OCI-LY3 (cell line): Measurements from ENCODE around the gene IZUMO4.

Experiments used
- H2AFZ ChIP-seq: fragments of 200-600, 300-600 bp; shearing (Covaris generic); 2 replicates; pipeline ENCODE4 v1.6.0; 2014; ENCODE audit warnings: antibody characterized with exemption, low read depth, low read length
- H3K27ac ChIP-seq: fragments of 200-600, 300-600 bp; sonication (generic); 2 replicates; pipeline ENCODE4 v1.5.1; 2014; ENCODE audit warnings: mild to moderate bottlenecking, low read length, moderate library complexity, mixed read lengths
- H3K27me3 ChIP-seq: fragments of 200-600, 300-600 bp; sonication (generic); 2 replicates; pipeline ENCODE4 v1.6.1; 2014; ENCODE audit warnings: low read depth, low read length, mixed read lengths
- H3K36me3 ChIP-seq: fragments of 200-600, 300-600 bp; sonication (generic); replicated peaks from 2 replicates; pipeline ENCODE3; 2014; ENCODE audit warnings: low read depth, low read length, mixed read lengths
- H3K4me1 ChIP-seq: fragments of 300-600, 200-600 bp; sonication (generic); 2 replicates; pipeline ENCODE4 v1.6.1; 2014; ENCODE audit warnings: low read length, mixed read lengths
- H3K4me2 ChIP-seq: fragments of 200-600, 300-600 bp; sonication (generic); 2 replicates; pipeline ENCODE4 v1.6.1; 2014; ENCODE audit warnings: low read length, mixed read lengths
- H3K4me3 ChIP-seq: fragments of 300-600, 200-600 bp; sonication (generic); 2 replicates; pipeline ENCODE4 v1.5.1; 2014; ENCODE audit warnings: antibody characterized with exemption, mild to moderate bottlenecking, low read length, moderate library complexity
- H3K79me2 ChIP-seq: fragments of 300-600, 200-600 bp; shearing (Covaris generic); 2 replicates; pipeline ENCODE4 v1.6.1; 2014; ENCODE audit warnings: mild to moderate bottlenecking, low read length, mixed read lengths
- H3K9ac ChIP-seq: fragments of 300-600, 200-600 bp; shearing (Covaris generic); 2 replicates; pipeline ENCODE4 v1.6.0; 2014; ENCODE audit warnings: mild to moderate bottlenecking, low read length, moderate library complexity
- H3K9me3 ChIP-seq: fragments of 200-600, 300-600 bp; shearing (Covaris generic); 2 replicates; pipeline ENCODE4 v1.6.1; 2014; ENCODE audit warnings: low read length, mixed read lengths; ENCODE audit not compliant: insufficient read depth
- H4K20me1 ChIP-seq: fragments of 200-600, 300-600 bp; sonication (generic); 2 replicates; pipeline ENCODE4 v1.6.1; 2016; ENCODE audit warnings: low read length, mixed read lengths; ENCODE audit not compliant: insufficient read depth
- CTCF ChIP-seq: fragments of 200-600, 300-600 bp; sonication (generic); IDR thresholded peaks from 2 replicates; pipeline ENCODE4 v1.5.1; 2014; ENCODE audit warnings: antibody characterized with exemption, low read length, low read depth
- EZH2phosphoT487 ChIP-seq: fragments of 200-600 bp; shearing (Covaris generic); IDR thresholded peaks from 2 replicates; pipeline ENCODE4 v1.6.1; 2018; ENCODE audit warnings: antibody characterized with exemption, mixed run types, low read depth

The IZUMO4 gene, protein sequence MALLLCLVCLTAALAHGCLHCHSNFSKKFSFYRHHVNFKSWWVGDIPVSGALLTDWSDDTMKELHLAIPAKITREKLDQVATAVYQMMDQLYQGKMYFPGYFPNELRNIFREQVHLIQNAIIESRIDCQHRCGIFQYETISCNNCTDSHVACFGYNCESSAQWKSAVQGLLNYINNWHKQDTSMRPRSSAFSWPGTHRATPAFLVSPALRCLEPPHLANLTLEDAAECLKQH

DNA sequence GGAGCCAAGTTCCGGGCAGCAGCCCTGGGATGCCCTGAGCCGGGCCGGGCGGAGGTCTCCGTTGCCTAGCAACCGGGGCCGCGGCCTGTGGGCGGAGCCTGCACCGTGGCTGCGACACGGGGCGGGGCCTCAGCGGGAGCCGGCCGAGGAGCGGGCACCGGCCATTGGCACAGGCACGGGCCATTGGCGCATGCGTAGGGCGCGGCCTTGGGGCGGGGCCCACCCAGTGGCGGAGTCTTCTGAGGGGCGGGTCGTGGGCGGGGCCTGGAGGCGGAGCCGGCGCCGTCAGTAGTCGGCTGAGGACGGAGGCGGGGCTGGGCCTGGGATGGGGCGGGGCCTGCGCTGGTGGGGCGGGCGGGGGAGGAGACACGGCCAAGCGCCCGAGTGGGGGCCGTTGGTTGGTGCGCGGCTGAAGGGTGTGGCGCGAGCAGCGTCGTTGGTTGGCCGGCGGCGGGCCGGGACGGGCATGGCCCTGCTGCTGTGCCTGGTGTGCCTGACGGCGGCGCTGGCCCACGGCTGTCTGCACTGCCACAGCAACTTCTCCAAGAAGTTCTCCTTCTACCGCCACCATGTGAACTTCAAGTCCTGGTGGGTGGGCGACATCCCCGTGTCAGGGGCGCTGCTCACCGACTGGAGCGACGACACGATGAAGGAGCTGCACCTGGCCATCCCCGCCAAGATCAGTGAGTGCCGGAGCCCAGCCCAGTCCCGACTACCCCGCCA lies at the start of gene IZUMO4:
IZUMO4 (plus strand) TSS at position 436 of the 723 bp plus-strand sequence; CDS start at position 467, 31 bp downstream.
- no peaks in the 10 kb centered on the region for H3K27me3 ChIP-seq
- no peaks in the 10 kb centered on the region for H4K20me1 ChIP-seq
- peak within 1 kb of the TSS; percentile 90 for H3K4me2 ChIP-seq
- peaks cover 49% of the 10 kb centered on the region for H3K79me2 ChIP-seq
- TF ChIP-seq CTCF (peak; percentile 51), EZH2phosphoT487 (no peak)
- peaks cover 60% of the 10 kb centered on the region for H3K36me3 ChIP-seq
- H3K4me3 ChIP-seq, result peak within 1 kb of the TSS; percentile 81
- peaks cover 43% of the 10 kb centered on the region for H3K4me1 ChIP-seq
- H2AFZ ChIP-seq, result no peak within 1 kb of the TSS; the same call in 1 of the 2 replicates
- H3K9me3 ChIP-seq, result no peaks in the 10 kb centered on the region
- peak within 1 kb of the TSS; percentile 77 for H3K9ac ChIP-seq
- H3K27ac ChIP-seq, result peak within 1 kb of the TSS; percentile 84

GRCh38 chr19:2047076-2047448 lies 49.7 kb upstream of the IZUMO4 start:
- H4K20me1 ChIP-seq, result peaks cover 84% of the 10 kb centered on the region
- H3K4me2 ChIP-seq, result peak overlapping the region; percentile 98
- H2AFZ ChIP-seq, result no peak overlapping the region
- H3K36me3 ChIP-seq, result peaks cover 73% of the 10 kb centered on the region
- H3K4me3 ChIP-seq, result peak overlapping the region; percentile 91; the same call in 1 of the 2 replicates
- H3K27me3 ChIP-seq, result no peaks in the 10 kb centered on the region
- peak overlapping the region; percentile 86 for H3K27ac ChIP-seq
- no peak for TF ChIP-seq EZH2phosphoT487
- TF ChIP-seq CTCF, result peak; percentile 46
- H3K4me1 ChIP-seq, result peaks cover 77% of the 10 kb centered on the region
- H3K9me3 ChIP-seq, result no peaks in the 10 kb centered on the region
- peak overlapping the region; percentile 96; the same call in 1 of the 2 replicates for H3K9ac ChIP-seq
- H3K79me2 ChIP-seq, result peaks cover 86% of the 10 kb centered on the region

DNA sequence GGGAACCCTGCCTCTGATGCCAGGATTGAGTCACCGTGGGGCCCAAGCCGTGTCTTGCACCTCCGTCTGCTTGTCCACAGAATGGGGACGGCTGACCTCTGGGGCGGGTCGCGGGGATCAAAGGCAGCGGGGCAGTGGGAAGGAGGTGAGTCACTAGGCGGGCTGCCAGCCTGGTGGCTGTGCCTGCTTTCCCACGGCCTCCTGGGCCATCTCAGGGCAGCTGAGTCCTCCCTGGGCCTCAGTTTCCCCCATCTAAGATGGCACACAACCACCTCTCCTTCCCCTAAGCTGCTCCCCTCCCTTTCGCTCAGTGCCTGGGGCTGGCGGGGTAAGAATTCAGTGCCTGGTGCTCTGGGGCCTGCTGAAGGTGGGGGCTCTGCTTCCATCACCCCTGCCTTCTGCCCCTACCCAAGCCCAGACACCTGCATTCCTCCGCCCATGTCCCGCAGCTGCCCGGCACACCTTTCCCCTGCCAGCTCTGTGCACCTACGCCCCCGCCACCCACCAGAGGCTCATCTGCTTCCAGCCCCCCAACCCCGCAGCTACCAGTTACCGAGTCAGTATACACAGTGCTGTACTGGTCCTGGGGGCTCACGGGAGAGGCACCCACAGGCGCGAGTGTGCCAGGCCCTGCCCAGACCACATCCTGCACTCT lies 49.1 kb upstream of the IZUMO4 start:
- TF ChIP-seq EZH2phosphoT487 (no peak), CTCF (no peak)
- H3K27me3 ChIP-seq, result no peaks in the 10 kb centered on the region
- H3K4me3 ChIP-seq, result peak overlapping the region; percentile 91
- H3K4me1 ChIP-seq, result peaks cover 78% of the 10 kb centered on the region
- no peaks in the 10 kb centered on the region for H3K9me3 ChIP-seq
- H3K36me3 ChIP-seq, result peaks cover 73% of the 10 kb centered on the region
- H3K4me2 ChIP-seq, result peak overlapping the region; percentile 98
- peak overlapping the region; percentile 96; the same call in 1 of the 2 replicates for H3K9ac ChIP-seq
- peak overlapping the region; percentile 86 for H3K27ac ChIP-seq
- peaks cover 82% of the 10 kb centered on the region for H3K79me2 ChIP-seq
- H4K20me1 ChIP-seq, result peaks cover 80% of the 10 kb centered on the region
- no peak overlapping the region for H2AFZ ChIP-seq
